CD1c-positive myeloid dendritic cell (primary cell): Measurements from ENCODE around the gene PATE1.

Experiments
- DNase-seq: peaks from one replicate; pipeline ENCODE4 v3.0.0-alpha.2; 2016; ENCODE audit errors: extremely low spot score

PATE1 gene

DNA sequence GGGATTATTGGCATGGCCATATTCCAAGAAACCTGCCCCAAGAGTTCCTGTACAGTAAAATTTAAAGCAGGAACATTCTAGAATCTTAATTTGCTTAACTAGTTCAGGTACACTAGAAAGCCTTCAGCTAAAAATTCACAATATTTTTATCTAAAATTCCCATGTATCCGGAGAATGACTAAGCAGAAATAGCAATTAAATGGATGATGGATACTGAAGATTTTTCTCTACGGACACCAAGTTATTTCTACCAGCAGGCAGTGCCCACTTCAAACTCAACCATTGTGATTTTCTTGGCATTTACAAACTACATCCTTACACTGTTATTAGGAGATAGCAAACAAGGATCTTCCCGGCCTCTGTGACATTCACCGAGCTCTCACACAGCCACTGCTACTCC is 44.7 kb downstream of the PATE1 start:
- DNase-seq, result no peak

DNA sequence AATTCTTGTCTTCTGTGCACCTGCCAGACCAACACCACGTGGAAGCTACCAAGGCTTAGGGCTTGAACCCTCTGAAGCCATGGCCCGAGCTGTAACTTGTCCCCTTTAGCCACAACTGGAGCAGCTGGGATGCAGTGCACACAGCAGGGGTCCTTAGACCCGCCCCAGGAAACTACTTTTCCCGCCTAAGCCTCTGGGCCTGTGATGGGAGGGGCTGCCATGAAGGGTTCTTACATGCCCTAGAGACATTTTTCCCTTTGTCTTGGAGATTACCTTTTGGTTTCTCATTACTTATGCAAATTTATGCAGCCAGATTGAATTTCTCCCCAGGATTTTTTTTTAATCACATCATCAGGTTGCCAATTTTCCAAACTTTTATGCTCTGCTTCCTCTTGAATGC is 51.6 kb downstream of the PATE1 start:
- no peak for DNase-seq
